Erythroblast (primary cell): ENCODE results near the gene DPY19L3.

Source experiments
- GATA1 ChIP-seq: IDR thresholded peaks from 2 replicates; pipeline ENCODE4 v1.6.1; 2011; ENCODE audit warnings: low read depth, mild to moderate bottlenecking, control low read depth, low read length, moderate library complexity
- POLR2A ChIP-seq: IDR thresholded peaks from 2 replicates; pipeline ENCODE4 v1.6.1; 2011; ENCODE audit warnings: mild to moderate bottlenecking, low read length

- TF ChIP-seq POLR2A: no peak
- TF ChIP-seq GATA1: no peak
Observed at GRCh38 chr19:32396046-32396652, 9.4 kb upstream of the DPY19L3 start.
